HEK293 (cell line): ENCODE measurements around the gene ZDHHC14.

Experiments used
- CTCF ChIA-PET: fragments of 350-600 bp; formaldehyde crosslinking; extraction: SDS; loops from one replicate; lab custom pipeline; 2021; ENCODE audit warnings: antibody characterized with exemption; lab: Yijun Ruan, JAX
- POLR2A ChIA-PET: fragments of 300-600 bp; formaldehyde crosslinking; extraction: SDS; loops from one replicate; lab custom pipeline; 2020; ENCODE audit warnings: antibody characterized with exemption, inconsistent platforms; lab: Yijun Ruan, JAX
- H3K27ac ChIP-seq: fragments of 200-500 bp; sonication (Bioruptor generic); 2 replicates; pipeline ENCODE4 v1.5.1; 2014; ENCODE audit warnings: low read depth, low read length, control low read depth, inconsistent platforms; ENCODE audit errors: extremely low read depth
- H3K36me3 ChIP-seq, 2 experiments: fragments of 200-500 bp in 1 of 2; sonication (Bioruptor generic) in 1 of 2; 1 replicate in 1 of 2; 2 replicates in 1 of 2; pipeline ENCODE4 v1.5.1; 2014 to 2017; ENCODE audit warnings: inconsistent platforms in 2 of 2, low read length in 2 of 2; ENCODE audit not compliant: control insufficient read depth in 2 of 2, insufficient read depth in 1 of 2
- H3K4me1 ChIP-seq: fragments of 200-500 bp; sonication (Bioruptor generic); 2 replicates; pipeline ENCODE4 v1.5.1; 2014; ENCODE audit warnings: mild to moderate bottlenecking, low read length, inconsistent platforms; ENCODE audit not compliant: control insufficient read depth, insufficient read depth
- H3K4me3 ChIP-seq: 2 replicates; pipeline ENCODE4 v1.5.1; 2011; ENCODE audit warnings: low read depth, mild to moderate bottlenecking, control low read depth, low read length, moderate library complexity
- H3K9me3 ChIP-seq: fragments of 200-500 bp; sonication (Bioruptor generic); 2 replicates; pipeline ENCODE4 v1.5.1; 2014; ENCODE audit warnings: low read depth, low read length, inconsistent platforms; ENCODE audit not compliant: control insufficient read depth, insufficient read depth
- HOXC10 ChIP-seq: sonication (generic); formaldehyde crosslinking; IDR thresholded peaks from 2 replicates; pipeline ENCODE4 v1.8.1; 2023; ENCODE audit warnings: mild to moderate bottlenecking, missing genetic modification reagents
- HOXD13 ChIP-seq: sonication (generic); formaldehyde crosslinking; IDR thresholded peaks from 2 replicates; pipeline ENCODE4 v1.8.0; 2022; ENCODE audit warnings: missing genetic modification reagents, borderline replicate concordance
- IKZF3 ChIP-seq: fragments of 450-650 bp; IDR thresholded peaks from 2 replicates; pipeline ENCODE4 v1.5.0; 2018; ENCODE audit warnings: missing biosample characterization, mild to moderate bottlenecking, missing genetic modification characterization, moderate library complexity
- KLF8 ChIP-seq: fragments of 450-650 bp; formaldehyde crosslinking; IDR thresholded peaks from 2 replicates; pipeline ENCODE4 v1.5.1; 2016; ENCODE audit warnings: missing biosample characterization, missing genetic modification characterization
- MEIS1 ChIP-seq: sonication (generic); formaldehyde crosslinking; IDR thresholded peaks from 2 replicates; pipeline ENCODE4 v1.8.1; 2022; ENCODE audit warnings: missing genetic modification reagents, mild to moderate bottlenecking, borderline replicate concordance
- OSR2 ChIP-seq: fragments of 450-650 bp; formaldehyde crosslinking; IDR thresholded peaks from 2 replicates; pipeline ENCODE4 v1.5.1; 2016; ENCODE audit warnings: missing biosample characterization, missing genetic modification characterization
- OVOL3 ChIP-seq: fragments of 450-650 bp; formaldehyde crosslinking; IDR thresholded peaks from 2 replicates; pipeline ENCODE4 v1.5.1; 2016; ENCODE audit warnings: missing biosample characterization, missing genetic modification characterization
- PRDM10 ChIP-seq: fragments of 450-650 bp; formaldehyde crosslinking; IDR thresholded peaks from 2 replicates; pipeline ENCODE4 v1.5.1; 2016; ENCODE audit warnings: missing biosample characterization, missing genetic modification characterization
- PRDM6 ChIP-seq: fragments of 450-650 bp; formaldehyde crosslinking; IDR thresholded peaks from 2 replicates; pipeline ENCODE4 v1.5.1; 2017; ENCODE audit warnings: missing biosample characterization, missing genetic modification characterization
- ZEB2 ChIP-seq: fragments of 450-650 bp; formaldehyde crosslinking; IDR thresholded peaks from 2 replicates; pipeline ENCODE4 v1.5.1; 2016; ENCODE audit warnings: missing biosample characterization, missing genetic modification characterization
- ZNF121 ChIP-seq: fragments of 450-650 bp; formaldehyde crosslinking; IDR thresholded peaks from 2 replicates; pipeline ENCODE4 v1.5.1; 2016; ENCODE audit warnings: missing biosample characterization, missing genetic modification characterization
- ZNF140 ChIP-seq: fragments of 450-650 bp; formaldehyde crosslinking; IDR thresholded peaks from 2 replicates; pipeline ENCODE4 v1.5.1; 2016; ENCODE audit warnings: missing biosample characterization, missing genetic modification characterization
- ZNF202 ChIP-seq: fragments of 450-650 bp; formaldehyde crosslinking; IDR thresholded peaks from 2 replicates; pipeline ENCODE4 v1.5.1; 2016; ENCODE audit warnings: missing biosample characterization, missing genetic modification characterization, borderline replicate concordance
- ZNF239 ChIP-seq: fragments of 450-650 bp; formaldehyde crosslinking; IDR thresholded peaks from 2 replicates; pipeline ENCODE4 v1.5.1; 2016; ENCODE audit warnings: missing biosample characterization, missing genetic modification characterization
- ZNF341 ChIP-seq: fragments of 450-650 bp; formaldehyde crosslinking; IDR thresholded peaks from 2 replicates; pipeline ENCODE4; 2016; ENCODE audit warnings: low read depth, missing biosample characterization, missing genetic modification characterization
- ZNF521 ChIP-seq: fragments of 450-650 bp; formaldehyde crosslinking; IDR thresholded peaks from 2 replicates; pipeline ENCODE4 v1.5.1; 2017; ENCODE audit warnings: missing biosample characterization, mild to moderate bottlenecking, missing genetic modification characterization
- ZNF654 ChIP-seq: fragments of 450-650 bp; formaldehyde crosslinking; IDR thresholded peaks from 2 replicates; pipeline ENCODE4 v1.5.1; 2016; ENCODE audit warnings: low read depth, missing biosample characterization, missing genetic modification characterization
- ZNF660 ChIP-seq: fragments of 450-650 bp; IDR thresholded peaks from 2 replicates; pipeline ENCODE4 v1.5.1; 2018; ENCODE audit warnings: missing biosample characterization, mild to moderate bottlenecking, missing genetic modification characterization
- ZNF843 ChIP-seq: fragments of 450-650 bp; formaldehyde crosslinking; IDR thresholded peaks from 2 replicates; pipeline ENCODE4 v1.5.1; 2016; ENCODE audit warnings: missing biosample characterization, missing genetic modification characterization
- TF ChIP-seq, protein P1 (sequence below): fragments of 450-650 bp; formaldehyde crosslinking; IDR thresholded peaks from 2 replicates; pipeline ENCODE4 v1.5.1; 2016; ENCODE audit warnings: missing biosample characterization, missing genetic modification characterization
- TF ChIP-seq, protein P2 (sequence below): fragments of 450-650 bp; formaldehyde crosslinking; IDR thresholded peaks from 2 replicates; pipeline ENCODE4 v1.5.1; 2016; ENCODE audit warnings: missing biosample characterization, missing genetic modification characterization
- TF ChIP-seq, protein P3 (sequence below): fragments of 450-650 bp; IDR thresholded peaks from 2 replicates; pipeline ENCODE4 v1.5.1; 2018; ENCODE audit warnings: missing biosample characterization, mild to moderate bottlenecking, missing genetic modification characterization
- TF ChIP-seq, protein P4 (sequence below): fragments of 450-650 bp; formaldehyde crosslinking; IDR thresholded peaks from 2 replicates; pipeline ENCODE4 v1.5.1; 2016; ENCODE audit warnings: missing biosample characterization, missing genetic modification characterization

ZDHHC14 gene

DNA sequence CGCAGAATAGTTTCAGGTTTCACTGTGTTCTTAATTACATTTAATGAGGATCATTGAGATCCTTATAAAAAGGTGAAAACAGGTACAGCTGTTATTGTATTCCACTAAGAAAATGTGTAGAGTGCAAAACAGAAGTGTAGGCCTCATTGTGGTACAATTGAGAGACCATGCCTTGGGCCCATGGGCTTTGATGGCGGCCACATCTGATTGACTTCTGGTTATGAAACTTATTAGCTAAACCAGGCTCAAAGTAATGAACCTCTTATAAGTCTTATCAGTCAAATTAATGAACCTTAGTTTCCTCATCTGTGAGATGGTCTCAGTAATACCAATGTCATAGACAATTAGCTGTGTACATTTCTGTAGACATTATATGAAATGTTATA is 148.7 kb downstream of the ZDHHC14 start:
- H3K36me3 ChIP-seq = no peaks in the 10 kb centered on the region
- ChIA-PET POLR2A (no interaction called here), CTCF (interaction anchor here (1.2 kb wide), 1 partner anchor 17 kb away, joined by 3 read pairs; no protein-coding TSS in a partner anchor)
- H3K4me1 ChIP-seq = peaks cover 24% of the 10 kb centered on the region
- H3K4me3 ChIP-seq = no peak overlapping the region
- 0 out of 2 replicates have a peak overlapping the region, but pooled peaks have one; percentile 20 for H3K27ac ChIP-seq
- H3K9me3 ChIP-seq = no peaks in the 10 kb centered on the region
- TF ChIP-seq ZNF341 (tag by site-specific recombination) (no peak), ZNF239 (no peak), ZNF843 (peak; percentile 0; the same call in 1 of the 2 replicates), ZNF521 (tag by site-specific recombination) (no peak), ZNF202 (tag by site-specific recombination) (no peak), PRDM6 (tag by site-specific recombination) (peak; percentile 0; the same call in 1 of the 2 replicates), IKZF3 (tag by site-specific recombination) (0 out of 2 replicates have a peak, but pooled peaks have one; percentile 2), HOXC10 (no peak), ZNF140 (no peak), MEIS1 (CRISPR knock-in tag) (no peak; the same call in 1 of the 2 replicates), ZNF121 (tag by site-specific recombination) (no peak), HOXD13 (CRISPR knock-in tag) (no peak), KLF8 (0 out of 2 replicates have a peak, but pooled peaks have one; percentile 0)
- TF ChIP-seq, protein P1, sequence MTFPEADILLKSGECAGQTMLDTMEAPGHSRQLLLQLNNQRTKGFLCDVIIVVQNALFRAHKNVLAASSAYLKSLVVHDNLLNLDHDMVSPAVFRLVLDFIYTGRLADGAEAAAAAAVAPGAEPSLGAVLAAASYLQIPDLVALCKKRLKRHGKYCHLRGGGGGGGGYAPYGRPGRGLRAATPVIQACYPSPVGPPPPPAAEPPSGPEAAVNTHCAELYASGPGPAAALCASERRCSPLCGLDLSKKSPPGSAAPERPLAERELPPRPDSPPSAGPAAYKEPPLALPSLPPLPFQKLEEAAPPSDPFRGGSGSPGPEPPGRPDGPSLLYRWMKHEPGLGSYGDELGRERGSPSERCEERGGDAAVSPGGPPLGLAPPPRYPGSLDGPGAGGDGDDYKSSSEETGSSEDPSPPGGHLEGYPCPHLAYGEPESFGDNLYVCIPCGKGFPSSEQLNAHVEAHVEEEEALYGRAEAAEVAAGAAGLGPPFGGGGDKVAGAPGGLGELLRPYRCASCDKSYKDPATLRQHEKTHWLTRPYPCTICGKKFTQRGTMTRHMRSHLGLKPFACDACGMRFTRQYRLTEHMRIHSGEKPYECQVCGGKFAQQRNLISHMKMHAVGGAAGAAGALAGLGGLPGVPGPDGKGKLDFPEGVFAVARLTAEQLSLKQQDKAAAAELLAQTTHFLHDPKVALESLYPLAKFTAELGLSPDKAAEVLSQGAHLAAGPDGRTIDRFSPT (tag by site-specific recombination) = no peak
- TF ChIP-seq, all 188 proteins: peak for 4

DNA sequence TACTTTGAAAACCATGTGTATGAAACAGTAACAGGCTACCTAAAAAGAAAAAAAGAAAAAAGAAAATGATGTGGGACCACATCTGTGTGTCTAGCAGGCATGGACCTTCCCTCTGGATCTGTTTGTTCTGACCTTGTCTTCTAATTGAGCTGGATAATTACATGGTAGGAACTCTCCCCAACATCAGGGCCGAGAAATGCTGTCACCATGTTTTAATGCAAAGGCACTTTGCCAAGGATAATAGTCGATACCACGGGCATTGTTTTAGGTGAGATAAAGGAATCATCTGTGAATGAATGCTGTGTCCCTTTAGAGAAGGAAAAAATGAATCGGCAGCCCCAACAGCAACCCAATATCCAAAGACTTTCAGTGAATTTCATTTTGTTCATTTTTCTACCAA is 149.1 kb downstream of the ZDHHC14 start:
- Histone ChIP-seq H3K4me1 (peaks cover 25% of the 10 kb centered on the region), H3K36me3 (no peaks in the 10 kb centered on the region), H3K27ac (no peak overlapping the region), H3K9me3 (no peaks in the 10 kb centered on the region), H3K4me3 (no peak overlapping the region)
- ChIA-PET POLR2A (no interaction called here), CTCF (interaction anchor here (1.0 to 1.2 kb wide), 2 partner anchors 17 to 108 kb away, joined by 3 to 4 read pairs; no protein-coding TSS in a partner anchor)
- TF ChIP-seq OVOL3 (tag by site-specific recombination) = no peak
- TF ChIP-seq ZNF843 = 0 out of 2 replicates have a peak, but pooled peaks have one; percentile 35
- no peak for TF ChIP-seq ZNF140
- TF ChIP-seq, protein P2, sequence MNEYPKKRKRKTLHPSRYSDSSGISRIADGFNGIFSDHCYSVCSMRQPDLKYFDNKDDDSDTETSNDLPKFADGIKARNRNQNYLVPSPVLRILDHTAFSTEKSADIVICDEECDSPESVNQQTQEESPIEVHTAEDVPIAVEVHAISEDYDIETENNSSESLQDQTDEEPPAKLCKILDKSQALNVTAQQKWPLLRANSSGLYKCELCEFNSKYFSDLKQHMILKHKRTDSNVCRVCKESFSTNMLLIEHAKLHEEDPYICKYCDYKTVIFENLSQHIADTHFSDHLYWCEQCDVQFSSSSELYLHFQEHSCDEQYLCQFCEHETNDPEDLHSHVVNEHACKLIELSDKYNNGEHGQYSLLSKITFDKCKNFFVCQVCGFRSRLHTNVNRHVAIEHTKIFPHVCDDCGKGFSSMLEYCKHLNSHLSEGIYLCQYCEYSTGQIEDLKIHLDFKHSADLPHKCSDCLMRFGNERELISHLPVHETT (tag by site-specific recombination) = peak; percentile 58; the same call in 1 of the 2 replicates
- TF ChIP-seq, protein P3, sequence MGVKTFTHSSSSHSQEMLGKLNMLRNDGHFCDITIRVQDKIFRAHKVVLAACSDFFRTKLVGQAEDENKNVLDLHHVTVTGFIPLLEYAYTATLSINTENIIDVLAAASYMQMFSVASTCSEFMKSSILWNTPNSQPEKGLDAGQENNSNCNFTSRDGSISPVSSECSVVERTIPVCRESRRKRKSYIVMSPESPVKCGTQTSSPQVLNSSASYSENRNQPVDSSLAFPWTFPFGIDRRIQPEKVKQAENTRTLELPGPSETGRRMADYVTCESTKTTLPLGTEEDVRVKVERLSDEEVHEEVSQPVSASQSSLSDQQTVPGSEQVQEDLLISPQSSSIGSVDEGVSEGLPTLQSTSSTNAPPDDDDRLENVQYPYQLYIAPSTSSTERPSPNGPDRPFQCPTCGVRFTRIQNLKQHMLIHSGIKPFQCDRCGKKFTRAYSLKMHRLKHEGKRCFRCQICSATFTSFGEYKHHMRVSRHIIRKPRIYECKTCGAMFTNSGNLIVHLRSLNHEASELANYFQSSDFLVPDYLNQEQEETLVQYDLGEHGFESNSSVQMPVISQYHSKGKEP (tag by site-specific recombination) = no peak
- peak; percentile 61 for TF ChIP-seq ZEB2 (tag by site-specific recombination)
- no peak for TF ChIP-seq ZNF654 (tag by site-specific recombination)
- TF ChIP-seq OSR2 (tag by site-specific recombination) = peak; percentile 81
- TF ChIP-seq PRDM10 = peak; percentile 82
- peak; percentile 26; the same call in 1 of the 2 replicates for TF ChIP-seq ZNF660
- TF ChIP-seq, protein P4, sequence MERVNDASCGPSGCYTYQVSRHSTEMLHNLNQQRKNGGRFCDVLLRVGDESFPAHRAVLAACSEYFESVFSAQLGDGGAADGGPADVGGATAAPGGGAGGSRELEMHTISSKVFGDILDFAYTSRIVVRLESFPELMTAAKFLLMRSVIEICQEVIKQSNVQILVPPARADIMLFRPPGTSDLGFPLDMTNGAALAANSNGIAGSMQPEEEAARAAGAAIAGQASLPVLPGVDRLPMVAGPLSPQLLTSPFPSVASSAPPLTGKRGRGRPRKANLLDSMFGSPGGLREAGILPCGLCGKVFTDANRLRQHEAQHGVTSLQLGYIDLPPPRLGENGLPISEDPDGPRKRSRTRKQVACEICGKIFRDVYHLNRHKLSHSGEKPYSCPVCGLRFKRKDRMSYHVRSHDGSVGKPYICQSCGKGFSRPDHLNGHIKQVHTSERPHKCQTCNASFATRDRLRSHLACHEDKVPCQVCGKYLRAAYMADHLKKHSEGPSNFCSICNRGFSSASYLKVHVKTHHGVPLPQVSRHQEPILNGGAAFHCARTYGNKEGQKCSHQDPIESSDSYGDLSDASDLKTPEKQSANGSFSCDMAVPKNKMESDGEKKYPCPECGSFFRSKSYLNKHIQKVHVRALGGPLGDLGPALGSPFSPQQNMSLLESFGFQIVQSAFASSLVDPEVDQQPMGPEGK = peak; percentile 43; the same call in 1 of the 2 replicates
